GM23248 (cell line): ENCODE measurements around the gene ARHGAP26. TPM values are rescaled to one million over a fixed set of nuclear protein-coding genes. Genes with fewer than 3 reads are reported as not detected.

Source experiments
- DNase-seq: peaks from one replicate; pipeline ENCODE4 v3.0.0-alpha.2; 2015
- H2AFZ ChIP-seq: fragments of 200-600 bp; sonication (generic); 2 replicates; pipeline ENCODE4 v1.6.1; 2016; ENCODE audit warnings: antibody characterized with exemption
- H3F3A ChIP-seq: fragments of 200-600 bp; sonication (generic); 2 replicates; pipeline ENCODE4 v1.6.1; 2016; ENCODE audit warnings: mild to moderate bottlenecking, antibody characterized with exemption, mixed run types; ENCODE audit not compliant: insufficient read depth
- H3K27ac ChIP-seq: fragments of 200-600 bp; sonication (generic); 2 replicates; pipeline ENCODE4 v1.5.1; 2016; ENCODE audit warnings: mild to moderate bottlenecking
- H3K27me3 ChIP-seq: fragments of 200-600 bp; sonication (generic); replicated peaks from 2 replicates; pipeline ENCODE4 v1.6.1; 2016; ENCODE audit warnings: mild to moderate bottlenecking; ENCODE audit not compliant: insufficient read depth
- H3K36me3 ChIP-seq: fragments of 200-600 bp; sonication (generic); 2 replicates; pipeline ENCODE4 v1.6.1; 2016; ENCODE audit warnings: low read depth, mild to moderate bottlenecking
- H3K4me1 ChIP-seq: fragments of 200-600 bp; sonication (generic); 2 replicates; pipeline ENCODE4 v1.6.1; 2016; ENCODE audit warnings: mild to moderate bottlenecking; ENCODE audit not compliant: insufficient read depth
- H3K4me2 ChIP-seq: fragments of 200-600 bp; sonication (generic); one replicate; pipeline ENCODE4 v1.6.1; 2016; ENCODE audit warnings: mild to moderate bottlenecking; ENCODE audit not compliant: unreplicated experiment
- H3K4me3 ChIP-seq: fragments of 200-600 bp; sonication (generic); 2 replicates; pipeline ENCODE4 v1.5.1; 2016; ENCODE audit warnings: mild to moderate bottlenecking
- H3K79me2 ChIP-seq: fragments of 200-600 bp; sonication (generic); 2 replicates; pipeline ENCODE4 v1.6.1; 2016; ENCODE audit warnings: mild to moderate bottlenecking; ENCODE audit not compliant: insufficient read depth
- H3K9ac ChIP-seq: fragments of 200-600 bp; sonication (generic); 2 replicates; pipeline ENCODE4 v1.6.1; 2016; ENCODE audit warnings: mild to moderate bottlenecking
- H3K9me2 ChIP-seq: fragments of 200-600 bp; sonication (generic); 2 replicates; pipeline ENCODE4 v1.6.1; 2016; ENCODE audit warnings: mixed run types, mild to moderate bottlenecking, moderate library complexity; ENCODE audit not compliant: insufficient read depth
- H3K9me3 ChIP-seq: fragments of 200-600 bp; sonication (generic); one replicate; pipeline ENCODE4 v1.6.1; 2017; ENCODE audit warnings: low read depth
- H4K20me1 ChIP-seq: fragments of 200-600 bp; sonication (generic); 2 replicates; pipeline ENCODE4 v1.6.0; 2016; ENCODE audit not compliant: insufficient read depth
- EZH2 ChIP-seq: fragments of 200-600 bp; sonication (generic); IDR thresholded peaks from 2 replicates; pipeline ENCODE4 v1.6.1; 2018; ENCODE audit warnings: antibody characterized with exemption, mild to moderate bottlenecking; ENCODE audit not compliant: insufficient read depth, poor library complexity, severe bottlenecking
- EZH2phosphoT487 ChIP-seq: fragments of 200-600 bp; sonication (generic); IDR thresholded peaks from 2 replicates; pipeline ENCODE4 v1.6.1; 2018; ENCODE audit warnings: antibody characterized with exemption, moderate library complexity, mild to moderate bottlenecking, low read depth; ENCODE audit not compliant: insufficient read depth
- WGBS, 2 experiments: methylation state at CpG; one replicate each; pipeline ENCODE4 v1.1.6; 2015 to 2017; ENCODE audit warnings: low lambda C conversion rate in 2 of 2, low coverage in 1 of 2; ENCODE audit errors: missing lambda C conversion rate in 2 of 2; 5-methylcytosine and 5-hydroxymethylcytosine counted together
- in situ Hi-C: fragments of 300-500 bp; cut with MboI; formaldehyde crosslinking; loops from 2 replicates; pipeline ENCODE4 v1.15.0; 2020
- polyA plus RNA-seq: library from polyadenylated mRNA; unstranded; fragments of >200 nt; fragmentation: Nextera tagmentation; extraction: Ambion mirVana; gene quantifications from 2 replicates; pipeline ENCODE4 v1.2.1, GENCODE V29; 2016
- total RNA-seq: library from RNA; depleted of rRNA; stranded (reverse); fragments of >200 nt; shearing (Covaris generic); gene quantifications from 2 replicates; pipeline ENCODE4 v1.2.3, GENCODE V29; 2014

The ARHGAP26 gene
- total and polyA plus RNA-seq, 2 experiments from 2014 or later, result 1.6 to 1.7 TPM

- peaks cover 4% of the 10 kb centered on the region; the same call in 1 of the 2 replicates for H3F3A ChIP-seq
- H4K20me1 ChIP-seq, result no peaks in the 10 kb centered on the region
- in situ Hi-C loops, result no loop called here
- TF ChIP-seq EZH2phosphoT487, result no peak
- H2AFZ ChIP-seq, result peak overlapping the region; percentile 91
- peak; percentile 58 for DNase-seq
- no peaks in the 10 kb centered on the region for H3K9me2 ChIP-seq
- H3K27me3 ChIP-seq, result no peaks in the 10 kb centered on the region
- H3K9ac ChIP-seq, result peak overlapping the region; percentile 55
- WGBS, 2 experiments, result 1% methylated on average over 15 of the region's 15 CpGs
- peak overlapping the region; percentile 85 for H3K4me3 ChIP-seq
- 0 out of 2 replicates have a peak, but pooled peaks cover 6% of the 10 kb centered on the region for H3K4me1 ChIP-seq
- H3K79me2 ChIP-seq, result no peaks in the 10 kb centered on the region
- H3K27ac ChIP-seq, result no peak overlapping the region
- H3K36me3 ChIP-seq, result no peaks in the 10 kb centered on the region
- H3K9me3 ChIP-seq, result no peaks in the 10 kb centered on the region
- H3K4me2 ChIP-seq, result peak overlapping the region; percentile 77
These were observed 855 bp upstream of the ARHGAP26 start for GRCh38 chr5:142769251-142769792.

DNA sequence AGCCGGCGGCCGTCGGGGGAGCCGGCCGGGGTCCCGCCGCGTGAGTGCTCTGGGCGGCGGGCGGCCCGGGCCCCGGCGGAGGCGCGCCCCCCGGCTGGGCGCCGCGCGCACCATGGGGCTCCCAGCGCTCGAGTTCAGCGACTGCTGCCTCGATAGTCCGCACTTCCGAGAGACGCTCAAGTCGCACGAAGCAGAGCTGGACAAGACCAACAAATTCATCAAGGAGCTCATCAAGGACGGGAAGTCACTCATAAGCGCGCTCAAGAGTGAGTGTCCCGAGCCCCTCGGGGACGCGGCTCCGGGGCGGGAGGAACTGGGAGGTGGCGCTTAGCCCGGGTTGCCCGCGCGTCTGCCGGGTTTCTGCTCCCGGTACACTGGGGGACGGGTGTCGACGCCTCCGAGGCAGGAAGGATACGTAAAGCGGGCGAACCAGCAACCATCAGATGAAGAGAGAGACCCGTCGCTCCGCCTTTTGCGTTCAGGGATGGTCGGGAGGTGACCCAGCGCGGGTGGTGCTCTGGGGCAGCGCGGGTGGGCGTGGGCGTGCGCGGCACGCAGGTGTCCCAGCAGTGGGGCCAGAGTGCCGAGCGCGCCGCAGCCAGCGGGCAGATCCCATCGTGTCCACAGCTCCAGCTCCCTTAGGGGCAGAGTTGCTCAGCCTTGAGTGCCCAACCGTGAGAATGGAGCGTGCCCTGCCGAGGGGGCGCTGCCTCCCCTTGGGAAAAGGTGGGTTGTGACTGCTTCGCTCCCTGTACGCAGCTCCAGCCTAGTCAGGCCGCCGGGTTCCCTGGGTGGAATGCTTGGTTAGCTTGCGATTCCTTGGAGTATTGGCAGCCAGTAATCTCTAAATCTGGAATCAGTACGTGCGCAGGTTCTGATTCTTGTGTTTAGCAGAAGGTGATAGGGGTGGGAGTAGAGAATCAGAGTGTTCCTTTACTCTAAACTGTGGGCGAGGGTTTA, 753 bp downstream of the ARHGAP26 start:
- Histone ChIP-seq H3K36me3 (no peaks in the 10 kb centered on the region), H3K4me2 (peak overlapping the region; percentile 99), H3F3A (peaks cover 4% of the 10 kb centered on the region; the same call in 1 of the 2 replicates), H3K9me2 (no peaks in the 10 kb centered on the region), H3K4me3 (peak overlapping the region; percentile 85), H2AFZ (peak overlapping the region; percentile 91), H3K4me1 (0 out of 2 replicates have a peak, but pooled peaks cover 6% of the 10 kb centered on the region), H4K20me1 (no peaks in the 10 kb centered on the region), H3K27ac (no peak overlapping the region), H3K9me3 (no peaks in the 10 kb centered on the region), H3K27me3 (no peaks in the 10 kb centered on the region), H3K9ac (peak overlapping the region; percentile 57), H3K79me2 (no peaks in the 10 kb centered on the region)
- DNase-seq, result peak; percentile 62
- WGBS, 2 experiments, result 1 to 2% methylated on average over 81 to 82 of the region's 86 CpGs
- in situ Hi-C loops, result no loop called here
- TF ChIP-seq EZH2phosphoT487, result no peak
- no peak for TF ChIP-seq EZH2

DNA sequence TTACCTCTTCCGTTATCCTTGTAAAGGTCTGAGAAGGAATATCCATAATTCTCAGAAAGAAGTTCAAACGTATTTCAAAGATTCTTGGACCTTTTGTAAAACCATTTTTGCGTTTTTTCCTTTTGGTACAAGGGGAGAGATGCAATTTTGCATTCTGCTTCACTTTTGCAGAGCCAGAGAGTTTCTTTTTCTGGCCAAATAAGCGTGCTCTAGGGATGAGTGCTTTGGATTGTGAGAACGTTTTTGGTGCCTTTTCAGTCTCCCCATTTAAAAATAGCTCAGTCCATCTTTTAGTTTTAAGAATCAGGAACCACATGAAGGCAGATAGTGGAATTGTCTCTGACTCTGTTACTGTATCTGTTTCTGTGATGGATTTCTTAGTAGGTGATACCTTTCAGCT, 1.5 kb downstream of the ARHGAP26 start:
- Histone ChIP-seq H3K4me3 (peak overlapping the region; percentile 85), H3F3A (peaks cover 4% of the 10 kb centered on the region; the same call in 1 of the 2 replicates), H3K79me2 (no peaks in the 10 kb centered on the region), H3K9me3 (no peaks in the 10 kb centered on the region), H3K4me1 (0 out of 2 replicates have a peak, but pooled peaks cover 6% of the 10 kb centered on the region), H4K20me1 (no peaks in the 10 kb centered on the region), H3K4me2 (peak overlapping the region; percentile 99), H3K27me3 (no peaks in the 10 kb centered on the region), H3K9me2 (no peaks in the 10 kb centered on the region), H3K36me3 (no peaks in the 10 kb centered on the region), H3K9ac (no peak overlapping the region; the same call in 1 of the 2 replicates), H2AFZ (no peak overlapping the region), H3K27ac (no peak overlapping the region)
- TF ChIP-seq EZH2 (no peak), EZH2phosphoT487 (no peak)
- DNase-seq, result no peak
- 56 to 59% methylated on average over 5 of the region's 5 CpGs for WGBS, 2 experiments
- in situ Hi-C loops, result no loop called here

GRCh38 chr5:142772446-142773293, 2.5 kb downstream of the ARHGAP26 start:
- Histone ChIP-seq H3K4me2 (no peak overlapping the region), H3K9me3 (no peaks in the 10 kb centered on the region), H3K9me2 (no peaks in the 10 kb centered on the region), H3F3A (peaks cover 4% of the 10 kb centered on the region; the same call in 1 of the 2 replicates), H3K9ac (no peak overlapping the region), H3K4me3 (no peak overlapping the region), H3K27ac (no peak overlapping the region), H3K27me3 (no peaks in the 10 kb centered on the region), H3K4me1 (0 out of 2 replicates have a peak, but pooled peaks cover 6% of the 10 kb centered on the region), H2AFZ (no peak overlapping the region), H4K20me1 (no peaks in the 10 kb centered on the region), H3K36me3 (no peaks in the 10 kb centered on the region), H3K79me2 (no peaks in the 10 kb centered on the region)
- in situ Hi-C loops, result no loop called here
- peak; percentile 2 for DNase-seq
- 92 to 94% methylated on average over 6 of the region's 6 CpGs for WGBS, 2 experiments
- no peak for TF ChIP-seq EZH2phosphoT487
- no peak for TF ChIP-seq EZH2
